Hematopoietic multipotent progenitor cell treated with erythropoietin and hydrocortisone succinate and interleukin-3 and kit ligand, for 8 days (in vitro differentiated cells): ENCODE results near the gene TMEM178A.
"Not testable (repeated sequence)": the region's sequence is repeated elsewhere in the genome, so short reads cannot be mapped to it uniquely, and the experiment has no call there.

Experiments
- DNase-seq: peaks from one replicate; pipeline ENCODE4 v3.0.0-alpha.2; 2015

Gene TMEM178A

DNA sequence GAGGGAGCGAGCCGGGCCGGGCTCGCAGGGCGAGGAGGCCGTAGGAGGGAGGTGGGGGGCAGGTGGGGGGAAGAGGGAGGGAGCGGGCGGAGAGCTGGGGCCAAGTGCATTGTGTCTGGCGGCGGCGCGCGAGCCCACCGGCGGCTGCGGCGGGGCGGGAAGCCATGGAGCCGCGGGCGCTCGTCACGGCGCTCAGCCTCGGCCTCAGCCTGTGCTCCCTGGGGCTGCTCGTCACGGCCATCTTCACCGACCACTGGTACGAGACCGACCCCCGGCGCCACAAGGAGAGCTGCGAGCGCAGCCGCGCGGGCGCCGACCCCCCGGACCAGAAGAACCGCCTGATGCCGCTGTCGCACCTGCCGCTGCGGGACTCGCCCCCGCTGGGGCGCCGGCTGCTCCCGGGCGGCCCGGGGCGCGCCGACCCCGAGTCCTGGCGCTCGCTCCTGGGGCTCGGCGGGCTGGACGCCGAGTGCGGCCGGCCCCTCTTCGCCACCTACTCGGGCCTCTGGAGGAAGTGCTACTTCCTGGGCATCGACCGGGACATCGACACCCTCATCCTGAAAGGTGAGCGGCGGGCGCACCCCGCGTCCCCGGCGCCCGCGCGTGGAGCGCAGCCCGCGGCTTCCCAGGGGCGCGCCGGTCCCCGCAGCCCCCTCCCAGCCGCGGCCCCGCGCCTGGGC lies at the start of gene TMEM178A:
TSS of gene TMEM178A (plus strand) at position 107 of the 680 bp plus-strand sequence. CDS start at position 165, 58 bp downstream.
- DNase-seq: no peak

DNA sequence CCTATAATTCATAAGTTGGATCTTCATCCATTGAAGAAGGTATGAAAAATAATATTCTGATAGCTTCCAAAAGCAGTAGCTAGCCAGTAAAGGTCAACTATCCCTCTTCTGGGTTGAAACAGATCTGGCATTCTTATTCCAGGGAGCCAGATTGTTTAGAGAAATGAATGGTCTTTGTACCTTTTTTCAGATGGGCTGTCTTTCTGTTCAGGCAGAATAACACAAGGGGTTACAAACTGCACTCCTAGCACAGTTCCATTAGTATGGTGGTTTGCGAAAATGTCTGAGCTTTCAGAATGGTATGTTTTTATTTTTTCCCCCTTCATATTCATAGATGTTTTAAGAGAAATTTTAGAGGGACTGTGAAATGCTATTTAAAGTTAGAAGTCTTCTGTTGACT lies 47.5 kb upstream of the TMEM178A start:
- no peak for DNase-seq

DNA sequence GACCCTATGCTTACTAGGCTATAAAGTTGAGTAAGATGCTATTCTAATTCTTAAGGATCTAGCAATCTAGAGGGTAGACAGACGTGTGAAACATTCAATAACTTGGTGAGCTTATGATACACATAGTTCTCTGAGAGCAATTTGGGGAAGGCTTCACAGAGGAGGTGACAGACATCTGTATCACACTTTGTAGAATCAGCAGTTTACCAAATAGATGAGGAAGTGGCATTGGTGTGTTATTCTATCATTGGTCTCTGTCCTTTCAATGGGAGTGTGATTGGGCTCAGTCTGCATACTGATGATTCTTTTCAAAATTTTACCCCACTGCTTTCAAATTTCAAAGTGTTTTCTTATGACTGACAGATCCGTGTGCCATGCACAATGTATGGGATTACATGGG lies 47.0 kb upstream of the TMEM178A start:
- DNase-seq: no peak

DNA sequence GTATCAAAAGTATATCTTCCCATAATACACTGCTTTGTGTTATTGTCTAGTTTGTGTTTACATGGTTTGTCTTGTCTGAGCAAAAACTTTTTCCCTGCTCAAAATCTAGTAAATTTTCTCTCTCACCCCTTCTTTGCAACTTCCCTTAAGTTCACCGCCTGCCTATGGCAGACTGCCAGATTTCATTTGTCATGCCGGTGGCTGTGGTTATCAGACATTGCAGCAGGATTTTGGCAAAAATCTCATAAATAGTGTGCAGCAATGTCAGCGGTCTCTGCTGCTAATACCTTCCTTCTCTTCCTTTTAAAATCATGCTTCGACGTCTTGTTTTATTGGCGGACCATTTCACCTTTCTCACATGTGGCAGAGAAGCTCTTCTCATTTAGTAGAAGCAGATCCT lies 45.6 kb upstream of the TMEM178A start:
- DNase-seq: peak; percentile 90

DNA sequence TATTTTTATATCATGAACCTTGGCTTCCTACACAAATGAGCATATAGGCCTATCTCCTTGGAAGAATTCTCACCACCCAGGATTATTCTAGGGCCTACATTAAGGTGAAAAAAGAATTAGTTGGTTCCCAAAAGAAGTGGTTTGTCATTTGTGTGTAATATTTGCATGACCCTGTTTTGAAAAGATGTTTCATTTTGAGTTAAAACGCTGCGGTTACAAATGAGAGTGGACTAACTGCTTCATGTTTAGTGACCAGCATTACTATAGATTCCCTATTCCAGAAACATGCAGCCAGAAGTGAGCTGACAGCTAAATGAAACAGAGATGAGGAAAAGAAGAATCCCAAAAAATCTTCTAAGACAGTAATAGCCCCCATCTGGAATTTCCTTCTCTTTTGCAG lies 44.1 kb upstream of the TMEM178A start:
- no peak for DNase-seq

DNA sequence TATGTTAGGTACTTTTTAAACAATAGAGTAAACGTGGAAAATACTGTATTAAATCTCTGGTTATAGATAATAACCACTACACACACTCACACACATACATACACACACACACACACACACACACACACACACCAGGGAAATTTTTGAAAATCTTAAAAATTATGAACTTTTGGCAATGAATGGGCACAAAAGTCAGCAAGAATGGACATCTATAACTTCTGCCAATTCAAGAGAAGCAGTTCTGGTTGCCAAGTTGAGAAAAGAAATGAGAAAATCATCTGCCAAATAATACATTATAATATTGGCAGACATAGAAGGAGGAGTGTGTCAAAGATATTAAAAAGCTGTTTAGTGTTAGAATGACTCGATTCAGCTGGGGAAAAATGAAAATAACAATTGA lies 42.9 kb upstream of the TMEM178A start:
- no peak for DNase-seq

DNA sequence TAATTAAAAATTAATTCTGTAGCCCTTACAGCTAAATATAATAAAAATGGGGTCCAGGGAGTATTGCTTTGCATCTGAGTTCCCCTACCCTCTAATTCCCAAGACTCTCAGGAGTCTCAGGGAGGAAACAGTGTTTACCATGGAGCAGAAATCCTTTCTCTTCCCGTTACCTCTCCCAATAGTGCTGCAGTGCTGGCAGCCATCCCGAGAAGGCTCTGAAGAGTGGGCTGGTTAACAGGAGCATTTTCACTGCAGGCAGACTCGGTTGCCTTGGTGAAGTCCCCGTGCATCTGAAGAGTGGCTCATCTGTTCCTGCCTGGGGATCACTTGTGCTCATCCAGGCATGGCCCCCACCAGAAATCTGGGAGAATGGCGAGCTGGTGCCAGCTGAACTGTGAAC lies 41.8 kb upstream of the TMEM178A start:
- no peak for DNase-seq

DNA sequence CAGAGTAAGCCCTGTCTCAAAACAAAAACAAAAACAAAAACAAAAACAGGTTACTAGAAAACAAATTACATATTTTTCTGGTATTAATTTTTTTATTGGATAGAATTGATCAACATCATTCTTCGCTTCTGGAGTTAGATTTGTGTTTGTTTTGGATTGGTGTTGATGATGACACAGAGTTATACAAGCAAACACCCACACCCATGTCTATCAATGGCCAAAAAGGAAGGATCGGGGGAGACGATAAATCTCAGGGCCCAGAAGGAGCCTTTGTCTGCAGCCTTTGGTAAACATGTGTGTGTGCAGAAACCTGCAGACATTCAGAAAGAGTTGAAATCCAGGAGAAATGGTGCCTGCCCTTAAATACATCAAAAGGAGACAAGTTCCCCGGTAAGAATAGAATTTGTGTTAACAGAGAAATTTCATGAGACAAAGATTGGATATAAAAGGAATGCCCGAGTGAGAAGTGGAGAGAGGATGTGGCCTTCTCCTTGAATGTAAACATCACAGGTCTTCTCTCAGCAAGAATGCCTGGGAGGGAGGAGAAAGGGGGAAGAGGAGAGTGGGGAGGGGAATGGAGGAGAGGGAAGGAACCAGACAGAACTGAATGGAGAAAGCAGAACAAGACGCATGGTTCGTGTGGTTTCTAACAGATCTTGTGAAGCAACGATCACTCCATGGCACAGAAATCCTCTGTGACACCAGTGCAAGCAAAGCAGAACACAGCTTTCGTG lies 40.4 kb upstream of the TMEM178A start:
- DNase-seq: no peak

DNA sequence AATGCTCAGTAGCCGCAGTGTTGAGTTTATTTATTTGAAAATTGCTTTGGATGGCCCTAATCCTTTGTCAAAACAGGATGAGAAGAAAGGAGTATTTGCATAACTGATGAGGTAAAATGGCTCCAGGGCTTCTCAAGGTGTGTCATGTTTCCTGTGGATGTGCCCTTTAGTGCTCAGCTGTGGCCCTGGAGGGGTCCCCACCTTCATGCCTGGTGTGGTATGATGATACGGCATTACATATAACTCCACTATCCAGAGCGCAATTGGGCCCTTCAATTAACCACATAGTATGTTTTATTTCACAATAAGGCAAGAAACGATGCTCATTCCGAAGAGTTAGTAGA lies 39.8 kb upstream of the TMEM178A start:
- DNase-seq: no peak

DNA sequence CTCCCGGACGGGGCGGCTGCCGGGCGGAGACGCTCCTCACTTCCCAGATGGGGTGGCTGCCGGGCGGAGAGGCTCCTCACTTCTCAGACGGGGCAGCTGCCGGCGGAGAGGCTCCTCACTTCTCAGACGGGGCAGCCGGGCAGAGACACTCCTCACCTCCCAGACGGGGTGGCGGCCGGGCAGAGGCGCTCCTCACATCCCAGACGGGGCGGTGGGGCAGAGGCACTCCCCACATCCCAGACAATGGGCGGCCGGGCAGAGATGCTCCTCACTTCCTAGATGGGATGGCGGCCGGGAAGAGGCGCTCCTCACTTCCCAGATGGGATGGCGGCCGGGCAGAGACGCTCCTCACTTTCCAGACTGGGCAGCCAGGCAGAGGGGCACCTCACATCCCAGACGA lies 37.4 kb upstream of the TMEM178A start:
- DNase-seq: not testable (repeated sequence)

DNA sequence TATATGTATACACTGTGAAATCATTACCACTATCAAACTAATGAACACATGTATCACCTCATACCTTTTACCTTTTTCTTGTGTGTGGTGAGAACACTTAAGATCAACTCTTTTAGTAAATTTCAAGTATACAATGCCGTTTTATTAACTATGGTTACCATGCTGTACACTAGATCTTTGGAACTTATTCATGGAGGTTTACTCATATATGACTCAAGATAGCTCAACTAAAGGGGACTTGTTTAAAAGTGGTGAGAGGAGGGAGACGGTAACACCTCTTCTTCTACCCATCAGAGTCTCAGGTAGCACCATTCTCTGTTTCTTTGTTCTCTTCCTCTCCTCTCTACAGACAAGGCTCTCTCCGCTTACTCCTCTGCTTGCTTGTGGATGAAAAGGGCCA lies 36.1 kb upstream of the TMEM178A start:
- no peak for DNase-seq

DNA sequence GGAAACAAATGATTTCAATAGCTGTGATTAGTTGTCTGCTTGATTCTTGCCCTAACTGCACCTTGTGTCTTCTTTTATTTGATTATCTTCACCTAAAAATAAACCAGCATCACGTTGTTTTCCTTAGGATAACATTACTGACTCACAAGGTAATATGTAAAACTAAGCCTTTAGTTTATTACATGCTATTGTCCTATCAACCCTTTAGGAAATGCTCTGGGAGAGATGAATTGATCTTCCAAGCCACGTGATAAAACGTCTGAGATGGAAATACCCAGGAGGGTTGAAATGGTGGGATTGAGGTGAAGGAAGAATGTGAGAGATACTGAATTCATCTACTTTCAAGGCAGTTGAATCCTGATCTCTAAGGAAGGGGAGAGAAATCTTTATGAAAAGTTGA lies 34.5 kb upstream of the TMEM178A start:
- no peak for DNase-seq

DNA sequence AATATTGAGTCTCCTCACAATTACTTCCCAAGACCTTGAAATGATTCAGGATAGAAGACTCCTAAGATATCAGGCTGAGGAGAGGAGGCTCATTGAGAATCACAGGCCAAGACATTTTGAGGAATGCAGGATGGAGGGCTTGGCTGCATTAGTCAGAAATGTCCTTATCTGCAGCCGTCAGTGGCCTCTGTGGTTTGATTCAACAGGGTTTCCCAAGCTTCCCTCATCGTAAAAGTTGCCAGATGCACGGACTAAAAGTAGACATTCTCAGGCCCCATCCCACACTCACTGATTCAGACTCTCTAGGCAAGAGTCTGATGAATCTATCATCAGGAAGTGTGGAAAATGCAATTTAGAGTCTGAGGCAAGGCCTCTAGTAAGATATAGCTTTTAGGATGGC lies 34.0 kb upstream of the TMEM178A start:
- peak; percentile 65 for DNase-seq

DNA sequence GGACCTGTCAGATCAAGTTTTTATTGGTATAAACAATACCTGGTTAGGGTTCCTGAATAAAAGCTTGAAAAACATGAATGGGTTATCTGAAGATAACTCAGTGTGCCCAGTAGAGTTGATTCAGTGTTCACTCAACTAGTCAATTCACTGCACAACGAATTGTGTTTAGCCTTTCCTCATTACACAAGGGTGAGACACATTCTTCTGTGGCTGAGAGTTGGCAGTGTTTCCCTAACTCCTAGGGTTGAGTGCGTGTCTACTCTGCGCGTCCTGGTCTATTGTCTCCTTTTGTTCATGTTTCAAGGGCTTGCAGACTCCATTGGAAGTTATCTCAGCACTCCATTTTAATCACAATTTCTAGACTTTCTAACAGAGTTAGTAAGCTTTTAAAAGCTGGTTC lies 32.8 kb upstream of the TMEM178A start:
- DNase-seq: no peak

DNA sequence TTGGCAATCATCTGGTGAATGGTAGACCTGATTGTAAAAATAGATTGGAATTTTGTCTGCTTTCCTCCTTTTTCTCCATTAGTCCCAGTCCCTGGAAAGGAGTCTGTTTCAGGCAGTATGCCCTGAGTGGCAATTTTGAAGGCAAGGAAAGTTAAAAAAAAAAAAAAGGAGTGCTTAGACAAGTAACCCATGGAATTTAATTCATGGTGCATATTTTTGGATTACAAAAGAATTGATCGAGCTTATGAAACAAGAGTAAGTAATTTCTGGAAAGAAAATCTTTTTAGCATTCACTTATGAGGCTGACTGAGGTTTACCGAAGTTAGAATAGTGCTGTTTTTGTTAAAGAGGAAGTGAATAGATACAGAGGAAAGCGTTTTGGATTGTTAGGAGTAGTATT lies 29.4 kb upstream of the TMEM178A start:
- DNase-seq: no peak

DNA sequence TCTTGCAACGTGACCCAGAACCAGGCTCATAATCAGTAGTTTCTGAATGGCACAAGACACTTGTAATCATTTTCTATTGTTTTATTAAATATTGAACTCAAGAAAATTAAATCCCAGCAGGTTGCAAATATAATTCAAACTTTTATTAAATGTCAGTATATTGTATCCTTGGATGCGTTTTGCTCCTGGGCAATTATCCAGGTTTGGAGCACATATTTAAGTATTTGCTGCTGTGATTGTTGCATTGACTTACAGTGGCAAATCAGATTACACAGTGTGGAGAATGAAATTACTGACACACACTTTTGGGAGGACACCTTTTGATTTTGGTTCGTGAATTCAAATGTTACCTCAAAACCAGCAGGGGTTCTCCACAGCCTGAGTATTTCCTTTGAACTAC lies 27.1 kb upstream of the TMEM178A start:
- DNase-seq: no peak

DNA sequence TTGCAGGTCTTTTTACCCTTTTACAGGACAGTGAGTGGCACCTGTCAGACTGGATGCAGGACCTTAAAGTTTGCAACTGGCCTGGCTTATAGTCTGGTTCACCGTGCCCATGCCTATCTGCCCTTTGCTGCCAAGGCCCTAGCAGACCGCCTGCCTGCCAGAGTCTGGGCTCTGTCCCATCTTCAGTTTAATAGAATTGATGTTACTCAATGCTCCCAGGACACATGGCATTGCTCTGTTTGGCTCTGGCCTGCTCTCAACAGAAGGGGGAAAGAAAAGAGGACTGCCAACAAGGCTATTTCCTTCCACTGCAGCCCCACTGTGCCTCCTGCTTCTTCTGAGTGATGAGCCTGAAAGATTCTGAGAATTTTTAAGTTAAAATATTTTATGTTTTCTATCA lies 25.6 kb upstream of the TMEM178A start:
- no peak for DNase-seq

DNA sequence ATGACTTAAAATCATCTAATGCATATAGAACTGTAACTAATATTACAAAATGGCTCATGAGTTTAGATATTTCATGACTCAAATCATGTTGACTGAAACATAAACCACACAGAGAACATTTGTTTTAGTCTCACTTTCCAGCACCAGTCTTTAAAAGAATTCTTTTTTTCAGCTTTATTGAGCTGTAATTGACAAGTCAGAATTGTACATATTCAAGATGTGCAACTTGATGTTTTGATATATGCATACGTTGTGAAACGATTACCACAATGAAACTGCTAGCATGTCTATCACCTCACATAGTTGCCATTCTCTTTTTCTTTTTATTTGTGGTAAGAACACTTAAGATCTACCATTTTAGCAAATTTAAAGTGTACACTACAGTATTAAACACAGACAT lies 25.0 kb upstream of the TMEM178A start:
- DNase-seq: no peak

DNA sequence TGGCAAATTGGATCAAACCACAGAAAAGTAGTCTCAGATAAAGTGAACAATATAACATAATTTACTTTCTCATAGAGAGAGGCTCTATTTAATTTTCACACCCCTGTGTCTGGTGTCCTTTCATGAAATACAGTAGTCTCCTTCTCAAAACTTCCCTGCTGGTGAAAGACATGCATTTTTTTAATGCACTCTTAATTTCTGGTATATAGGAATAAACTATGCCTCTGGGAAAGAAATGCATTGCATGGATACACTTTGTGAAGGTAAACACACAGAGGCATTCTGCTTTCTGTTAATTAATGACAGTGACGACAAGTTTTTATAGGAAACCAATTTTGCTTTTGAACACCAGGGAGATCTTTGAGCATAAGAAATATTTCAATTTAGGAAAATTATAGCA lies 24.1 kb upstream of the TMEM178A start:
- DNase-seq: no peak

DNA sequence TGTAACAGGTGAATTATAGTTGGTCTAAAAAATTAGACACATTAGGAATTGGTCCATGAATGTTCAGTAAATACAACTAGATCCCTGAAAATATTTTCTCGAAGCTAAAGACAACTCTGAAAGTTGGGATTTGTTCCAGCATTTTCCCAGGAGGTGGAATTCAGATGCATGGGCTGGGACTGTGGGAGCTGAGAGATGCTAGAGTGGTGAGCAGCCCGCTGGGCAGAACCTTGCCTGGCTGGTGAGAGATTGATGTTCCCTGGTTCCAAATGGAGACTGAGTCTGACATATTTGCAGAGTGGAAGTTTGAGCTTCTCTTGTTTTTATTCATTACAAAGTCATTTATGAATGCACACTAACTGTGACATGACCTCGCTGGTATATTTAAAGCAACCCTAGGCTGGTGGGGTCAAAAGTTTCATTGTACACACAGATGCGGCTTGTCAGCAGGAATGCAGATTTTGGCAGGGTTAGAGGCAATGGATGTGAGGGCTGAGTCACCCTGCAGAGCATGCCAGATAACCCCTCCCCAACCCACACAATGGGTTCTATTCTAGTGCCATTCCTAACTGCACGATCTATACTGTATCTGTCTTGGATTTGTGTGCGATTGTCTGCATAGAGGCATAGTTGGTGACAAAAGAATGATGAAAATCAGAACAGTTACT lies 23.5 kb upstream of the TMEM178A start:
- no peak for DNase-seq

DNA sequence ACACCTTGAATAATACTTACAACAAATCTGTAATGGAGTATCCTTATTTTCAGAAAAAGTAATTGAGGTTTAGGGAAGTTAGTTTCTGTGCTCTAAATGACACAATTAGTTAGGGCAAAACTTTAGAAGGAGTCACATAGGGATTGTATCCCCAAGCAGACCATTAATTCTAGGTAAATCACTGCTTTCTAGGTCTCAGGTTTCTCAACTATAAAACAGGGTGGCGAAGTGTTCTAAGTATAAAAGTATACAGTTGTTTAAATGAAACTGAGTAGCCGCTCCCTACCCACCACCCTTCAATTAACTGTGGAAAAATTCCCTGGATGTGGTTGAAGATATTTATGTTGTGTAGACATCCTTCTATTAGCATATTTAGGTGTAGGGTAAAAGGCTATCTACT lies 19.9 kb upstream of the TMEM178A start:
- no peak for DNase-seq

DNA sequence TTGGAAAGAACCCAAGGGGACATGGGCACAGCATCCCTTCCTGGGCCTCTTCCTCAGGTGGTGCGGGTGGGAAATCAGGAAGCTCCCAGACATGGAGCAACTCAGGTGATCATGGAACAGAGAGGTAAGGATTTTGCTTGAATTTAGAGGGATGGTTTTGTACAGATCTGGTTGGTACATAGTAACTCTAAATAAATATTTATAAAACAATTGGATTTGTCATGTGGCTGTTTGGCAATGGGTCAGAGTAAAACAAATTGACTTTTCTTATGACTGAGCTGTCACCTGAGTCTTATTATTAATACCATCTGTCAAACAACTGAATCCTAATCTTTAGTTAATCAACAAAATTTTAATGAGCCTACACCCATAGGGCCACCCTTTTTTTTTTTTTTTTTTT lies 19.4 kb upstream of the TMEM178A start:
- DNase-seq: no peak

DNA sequence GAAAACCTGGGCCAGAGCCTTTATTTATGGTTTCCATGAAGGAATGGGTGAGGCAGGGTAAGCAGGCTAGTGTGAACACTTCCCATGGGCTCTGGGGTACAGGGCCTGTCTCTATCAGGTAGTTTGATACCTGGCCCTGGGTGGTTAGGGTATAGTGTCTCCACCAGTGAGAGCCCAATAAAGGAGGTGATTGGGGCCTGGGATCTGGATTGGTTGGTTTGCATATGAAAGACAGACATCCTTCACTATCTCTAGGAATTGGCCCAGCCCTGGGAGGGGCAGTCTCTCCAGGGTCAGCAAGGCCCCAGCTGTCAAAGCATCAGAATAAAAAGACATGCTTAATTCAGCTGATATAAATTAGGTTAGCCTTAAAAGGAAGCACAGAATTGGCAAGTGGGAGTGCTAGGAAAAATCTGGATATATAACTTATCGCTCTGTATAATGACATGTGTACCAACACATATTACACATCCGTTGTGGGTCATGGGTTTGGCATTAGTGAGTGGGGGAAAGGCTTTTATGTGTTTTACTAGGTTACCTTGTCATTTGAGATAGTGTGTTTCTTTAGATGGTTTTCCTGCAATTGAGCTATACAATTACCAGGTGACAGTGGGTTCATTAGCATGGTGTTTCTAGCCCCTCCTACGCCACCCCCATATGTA lies 18.5 kb upstream of the TMEM178A start:
- no peak for DNase-seq

DNA sequence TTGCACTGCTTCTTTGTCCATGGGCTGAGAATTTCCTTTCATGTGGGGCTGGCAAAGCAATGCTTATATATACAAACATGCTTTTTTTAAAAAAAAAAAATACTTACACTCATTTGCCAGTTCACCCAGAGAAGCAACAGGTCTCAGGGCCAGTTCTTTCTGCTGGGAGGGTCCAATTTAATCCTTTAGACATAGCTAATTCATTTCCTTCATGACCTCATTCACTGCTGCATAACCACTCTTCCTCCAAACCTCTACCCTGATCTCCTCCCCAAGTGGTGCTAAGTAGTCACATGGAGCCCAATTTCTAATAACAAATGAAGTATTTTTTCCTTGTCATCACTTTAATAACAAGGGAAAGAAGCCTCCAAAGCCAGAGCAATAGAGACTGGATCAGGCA lies 17.1 kb upstream of the TMEM178A start:
- no peak for DNase-seq
